ENCODE results near the gene ZNF385C.

ZNF385C gene

DNA sequence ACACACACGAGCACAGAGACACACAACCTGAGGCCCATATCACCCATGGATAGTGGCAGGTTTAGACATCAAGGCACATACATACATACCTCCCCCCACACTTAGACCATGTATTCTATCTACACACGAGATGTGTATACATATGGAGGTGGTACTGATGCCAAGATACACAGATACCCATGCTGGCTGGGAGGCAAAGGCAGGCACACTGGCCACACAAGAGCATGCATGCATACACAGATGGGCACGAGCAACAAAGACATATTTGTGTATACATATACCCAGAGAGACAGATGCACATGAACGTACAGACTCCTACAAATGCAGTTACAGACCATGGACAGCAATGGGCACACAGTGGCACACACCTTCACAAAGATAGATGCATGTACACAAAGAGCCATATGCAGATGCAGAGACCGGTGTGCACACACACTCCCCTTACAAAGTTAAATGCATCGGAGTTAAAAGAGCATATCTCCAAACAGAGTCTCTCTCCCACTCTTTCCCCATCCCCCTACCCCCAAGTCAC lies 45.9 kb downstream of the ZNF385C start:
- no peak for DNase-seq (ENCODE audit: low read depth)
- TF ChIP-seq, protein P1, sequence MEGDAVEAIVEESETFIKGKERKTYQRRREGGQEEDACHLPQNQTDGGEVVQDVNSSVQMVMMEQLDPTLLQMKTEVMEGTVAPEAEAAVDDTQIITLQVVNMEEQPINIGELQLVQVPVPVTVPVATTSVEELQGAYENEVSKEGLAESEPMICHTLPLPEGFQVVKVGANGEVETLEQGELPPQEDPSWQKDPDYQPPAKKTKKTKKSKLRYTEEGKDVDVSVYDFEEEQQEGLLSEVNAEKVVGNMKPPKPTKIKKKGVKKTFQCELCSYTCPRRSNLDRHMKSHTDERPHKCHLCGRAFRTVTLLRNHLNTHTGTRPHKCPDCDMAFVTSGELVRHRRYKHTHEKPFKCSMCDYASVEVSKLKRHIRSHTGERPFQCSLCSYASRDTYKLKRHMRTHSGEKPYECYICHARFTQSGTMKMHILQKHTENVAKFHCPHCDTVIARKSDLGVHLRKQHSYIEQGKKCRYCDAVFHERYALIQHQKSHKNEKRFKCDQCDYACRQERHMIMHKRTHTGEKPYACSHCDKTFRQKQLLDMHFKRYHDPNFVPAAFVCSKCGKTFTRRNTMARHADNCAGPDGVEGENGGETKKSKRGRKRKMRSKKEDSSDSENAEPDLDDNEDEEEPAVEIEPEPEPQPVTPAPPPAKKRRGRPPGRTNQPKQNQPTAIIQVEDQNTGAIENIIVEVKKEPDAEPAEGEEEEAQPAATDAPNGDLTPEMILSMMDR (conservative IDR thresholded peaks at IDR 0.05; ENCODE audit: low read depth, low read length), result no peak
- no peak overlapping the region for H3K4me3 ChIP-seq (ENCODE audit: low read depth, low read length)

DNA sequence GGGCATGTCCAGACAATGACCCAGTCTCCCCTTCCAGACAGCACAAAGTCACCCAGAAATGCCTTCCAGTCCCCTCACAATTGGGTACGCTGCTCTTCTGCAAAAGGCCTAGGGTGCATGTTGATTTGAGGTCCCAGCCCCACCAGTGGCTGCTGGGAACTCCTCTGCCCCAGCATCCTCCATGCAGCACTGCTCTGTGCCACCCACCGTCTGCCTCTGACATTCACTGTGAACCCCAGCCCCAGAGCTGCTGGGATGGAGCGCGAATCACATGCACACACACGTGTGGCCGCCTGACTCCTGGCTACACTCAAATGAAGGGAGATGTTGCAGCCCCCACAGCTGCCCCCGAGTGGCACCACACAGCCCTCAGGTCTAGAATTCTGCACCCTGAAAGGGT lies 46.6 kb downstream of the ZNF385C start:
- TF ChIP-seq, protein P1 (conservative IDR thresholded peaks at IDR 0.05; ENCODE audit: low read depth, low read length), result no peak
- DNase-seq (ENCODE audit: low read depth), result no peak
- H3K4me3 ChIP-seq (ENCODE audit: low read depth, low read length), result no peak overlapping the region

- TF ChIP-seq, protein P1 (conservative IDR thresholded peaks at IDR 0.05; ENCODE audit: low read depth, low read length), result no peak
- H3K4me3 ChIP-seq (ENCODE audit: low read depth, low read length), result no peak overlapping the region
- no peak for DNase-seq (ENCODE audit: low read depth)
These were observed 47.3 kb downstream of the ZNF385C start for GRCh38 chr17:42051013-42051400.

- TF ChIP-seq, protein P1 (conservative IDR thresholded peaks at IDR 0.05; ENCODE audit: low read depth, low read length), result peak; percentile 30
- DNase-seq (ENCODE audit: low read depth), result peak; percentile 22
These were observed 47.8 kb downstream of the ZNF385C start, which contains the start of gene C17orf113 for GRCh38 chr17:42050393-42051012. Gene C17orf113 (minus strand): TSS chr17:42050601. CDS start chr17:42043376, 7,225 bp downstream.

GRCh38 chr17:42049834-42050392 lies 48.4 kb downstream of the ZNF385C start:
- TF ChIP-seq, protein P1 (conservative IDR thresholded peaks at IDR 0.05; ENCODE audit: low read depth, low read length), result no peak
- no peak for DNase-seq (ENCODE audit: low read depth)
- peak overlapping the region; percentile 49 for H3K4me3 ChIP-seq (ENCODE audit: low read depth, low read length)

More at GRCh38 chr17:42050393-42051012, 47.8 kb downstream of the ZNF385C start, which contains the start of gene C17orf113:
- H3K4me3 ChIP-seq (ENCODE audit: low read depth, low read length), result peak within 1 kb of the TSS; percentile 49

- H3K4me3 ChIP-seq (ENCODE audit: low read depth, low read length), result no peak overlapping the region
- no peak for DNase-seq (ENCODE audit: low read depth)
- TF ChIP-seq, protein P1 (conservative IDR thresholded peaks at IDR 0.05; ENCODE audit: low read depth, low read length), result no peak
These were observed 50.9 kb downstream of the ZNF385C start for GRCh38 chr17:42047343-42047742.

Measured in choroid plexus epithelial cell (primary cell).